ENCODE data around the gene OPA1.

OPA1 gene

DNA sequence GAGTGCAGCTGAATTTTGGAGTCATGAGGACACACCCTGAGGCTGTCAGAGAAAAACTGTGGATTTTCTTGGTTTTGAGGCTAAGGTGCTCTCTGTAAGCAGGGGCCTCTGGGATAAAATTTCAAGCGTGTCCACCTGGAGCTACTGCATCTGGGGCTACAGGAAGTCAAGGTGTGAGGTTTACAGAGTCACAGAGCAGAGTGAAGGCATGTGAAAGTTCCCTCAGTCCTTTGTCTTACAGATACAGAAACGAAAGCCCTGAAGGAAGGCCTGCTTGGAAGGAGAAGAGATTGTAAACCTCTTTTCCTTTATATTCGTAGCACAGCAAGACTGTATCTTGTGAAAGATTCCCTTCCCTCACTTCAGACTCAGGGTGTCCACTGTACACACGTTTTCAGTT lies 138.6 kb downstream of the OPA1 start:
- no peak for TF ChIP-seq ZFX (IDR thresholded peaks at IDR 0.05)
- no peak for TF ChIP-seq CTCF (conservative IDR thresholded peaks at IDR 0.05)
- H3K27ac ChIP-seq = no peak overlapping the region

- no peak overlapping the region for H3K27ac ChIP-seq
- TF ChIP-seq CTCF (conservative IDR thresholded peaks at IDR 0.05) = no peak
- TF ChIP-seq ZFX (IDR thresholded peaks at IDR 0.05) = no peak
Measured at GRCh38 chr3:193732391-193732790, 139.4 kb downstream of the OPA1 start.

DNA sequence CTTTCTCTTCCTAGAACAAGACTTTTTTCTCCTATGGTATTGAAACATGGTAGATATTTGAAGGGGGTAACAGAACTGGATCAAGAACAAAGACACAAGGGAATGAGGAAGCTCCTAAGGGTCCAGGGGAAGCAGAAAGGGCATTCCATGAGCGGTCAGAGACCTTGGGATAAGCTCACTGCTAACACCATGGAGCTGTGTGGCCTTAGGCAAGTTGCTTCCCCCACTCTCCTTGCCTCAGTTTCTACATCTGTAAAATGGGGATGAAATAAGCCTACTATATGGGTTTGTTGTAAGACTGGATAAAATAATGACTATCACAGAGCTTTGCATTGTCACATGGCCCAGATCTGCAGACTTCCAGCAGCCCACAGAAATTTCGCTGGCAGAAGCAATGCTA lies 139.8 kb downstream of the OPA1 start:
- TF ChIP-seq ZFX (IDR thresholded peaks at IDR 0.05) (no peak), CTCF (conservative IDR thresholded peaks at IDR 0.05) (no peak)
- H3K27ac ChIP-seq = no peak overlapping the region

GRCh38 chr3:193734737-193735366 lies 141.8 kb downstream of the OPA1 start:
- TF ChIP-seq CTCF (conservative IDR thresholded peaks at IDR 0.05) (no peak), ZFX (IDR thresholded peaks at IDR 0.05) (peak; percentile 43; the same call in 1 of the 2 replicates)

DNA sequence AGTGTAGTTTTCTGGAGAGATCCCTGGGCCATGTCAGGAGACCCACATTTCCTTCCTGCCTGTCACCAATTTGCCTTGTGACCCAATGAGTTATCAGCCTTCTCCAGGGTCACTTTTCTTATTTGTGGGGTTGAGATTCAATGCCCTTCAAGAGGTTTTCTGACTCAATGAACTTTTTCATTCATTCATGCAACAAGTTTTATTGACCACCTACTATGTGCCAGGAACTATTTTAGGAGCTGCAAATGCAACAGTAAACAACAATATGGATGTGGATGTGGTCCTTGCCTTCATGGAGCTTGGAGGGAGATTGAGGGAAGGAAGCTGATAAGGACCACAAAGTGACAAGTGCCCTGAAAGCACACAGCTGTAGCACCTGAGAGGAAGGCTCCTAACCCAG lies 142.8 kb downstream of the OPA1 start:
- H3K27ac ChIP-seq = peak overlapping the region; percentile 29; the same call in 1 of the 2 replicates
- TF ChIP-seq ZFX (IDR thresholded peaks at IDR 0.05) (no peak), CTCF (conservative IDR thresholded peaks at IDR 0.05) (no peak)

More at GRCh38 chr3:193734737-193735366, 141.8 kb downstream of the OPA1 start:
- peak overlapping the region; percentile 73 for H3K27ac ChIP-seq

DNA sequence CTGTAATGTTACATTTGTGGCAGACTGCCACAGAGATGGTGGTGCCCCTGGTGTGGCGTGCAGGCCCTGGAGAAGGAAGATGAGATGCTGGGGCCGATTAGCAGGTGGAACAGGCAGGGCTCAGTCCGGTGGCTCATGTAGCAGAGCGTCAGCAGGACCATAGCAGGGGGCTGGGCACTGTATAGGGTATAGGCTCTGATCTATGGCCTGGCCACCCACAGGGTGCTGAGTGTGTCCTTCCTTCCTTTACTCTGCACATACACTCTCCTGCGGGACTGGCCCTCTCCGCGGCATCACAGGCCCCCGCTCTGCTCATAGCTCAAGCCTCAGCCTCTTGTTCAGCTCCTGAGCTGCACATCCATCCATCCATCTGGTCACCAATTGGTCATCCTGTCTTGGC lies 143.6 kb downstream of the OPA1 start:
- H3K27ac ChIP-seq = peak overlapping the region; percentile 29; the same call in 1 of the 2 replicates
- no peak for TF ChIP-seq CTCF (conservative IDR thresholded peaks at IDR 0.05)
- TF ChIP-seq ZFX (IDR thresholded peaks at IDR 0.05) = no peak

GRCh38 chr3:193737191-193737751 lies 144.3 kb downstream of the OPA1 start:
- TF ChIP-seq ZFX (IDR thresholded peaks at IDR 0.05) (no peak), CTCF (conservative IDR thresholded peaks at IDR 0.05) (no peak)

More at GRCh38 chr3:193737191-193737751, 144.3 kb downstream of the OPA1 start:
- H3K27ac ChIP-seq = no peak overlapping the region

Measured in C4-2B (cell line).